Sigmoid colon (tissue), 4 donors: Measurements from ENCODE around the gene FJX1.

ENCODE experiments used
- POLR2A ChIP-seq, 2 donors: fragments of 450-650 bp; IDR thresholded peaks; one replicate each; pipeline ENCODE4 v1.6.1; 2016; ENCODE audit warnings: antibody characterized with exemption in 2 of 2, mild to moderate bottlenecking in 2 of 2, moderate library complexity in 2 of 2
- POLR2AphosphoS5 ChIP-seq, 4 donors: sonication (generic); formaldehyde crosslinking; IDR thresholded peaks; one replicate each; pipeline ENCODE4 v1.6.1; 2017; ENCODE audit warnings: antibody characterized with exemption in 4 of 4
- TF ChIP-seq, protein P1 (sequence below), 4 experiments: fragments of 450-650 bp in 3 of 4; fragments of 200-600 bp in 1 of 4; IDR thresholded peaks; one replicate each; pipeline ENCODE4 v1.5.1; 2016 to 2019; ENCODE audit warnings: antibody characterized with exemption in 4 of 4, mild to moderate bottlenecking in 3 of 4, moderate library complexity in 2 of 4

DNA sequence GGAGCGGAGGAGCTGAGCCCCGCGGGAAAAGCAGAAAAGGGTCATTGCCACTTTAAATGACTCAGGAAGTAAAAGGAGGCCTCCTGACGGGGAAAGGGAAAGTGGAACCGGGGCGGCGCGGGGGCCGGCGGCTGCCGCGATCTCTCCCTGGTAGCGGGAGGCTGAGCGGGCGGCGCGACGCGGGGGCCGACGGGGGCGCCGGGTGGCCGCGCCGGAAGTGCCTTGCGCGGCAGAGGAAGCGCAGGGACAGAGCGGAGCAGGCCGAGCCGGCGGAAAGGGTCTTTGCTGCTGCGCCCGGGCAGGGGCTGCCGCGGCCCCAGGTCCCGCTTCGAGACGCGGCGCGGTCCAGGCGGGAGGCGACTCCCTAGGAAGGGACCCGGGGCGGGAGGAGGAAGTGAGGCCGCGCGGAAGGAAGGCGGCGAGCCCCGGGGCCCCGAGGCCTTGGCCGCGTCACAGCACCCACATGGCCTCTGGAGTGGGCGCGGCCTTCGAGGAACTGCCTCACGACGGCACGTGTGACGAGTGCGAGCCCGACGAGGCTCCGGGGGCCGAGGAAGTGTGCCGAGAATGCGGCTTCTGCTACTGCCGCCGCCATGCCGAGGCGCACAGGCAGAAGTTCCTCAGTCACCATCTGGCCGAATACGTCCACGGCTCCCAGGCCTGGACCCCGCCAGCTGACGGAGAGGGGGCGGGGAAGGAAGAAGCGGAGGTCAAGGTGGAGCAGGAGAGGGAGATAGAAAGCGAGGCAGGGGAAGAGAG lies 44.6 kb downstream of the FJX1 start, which contains the start of gene TRIM44:
- TF ChIP-seq, protein P1, sequence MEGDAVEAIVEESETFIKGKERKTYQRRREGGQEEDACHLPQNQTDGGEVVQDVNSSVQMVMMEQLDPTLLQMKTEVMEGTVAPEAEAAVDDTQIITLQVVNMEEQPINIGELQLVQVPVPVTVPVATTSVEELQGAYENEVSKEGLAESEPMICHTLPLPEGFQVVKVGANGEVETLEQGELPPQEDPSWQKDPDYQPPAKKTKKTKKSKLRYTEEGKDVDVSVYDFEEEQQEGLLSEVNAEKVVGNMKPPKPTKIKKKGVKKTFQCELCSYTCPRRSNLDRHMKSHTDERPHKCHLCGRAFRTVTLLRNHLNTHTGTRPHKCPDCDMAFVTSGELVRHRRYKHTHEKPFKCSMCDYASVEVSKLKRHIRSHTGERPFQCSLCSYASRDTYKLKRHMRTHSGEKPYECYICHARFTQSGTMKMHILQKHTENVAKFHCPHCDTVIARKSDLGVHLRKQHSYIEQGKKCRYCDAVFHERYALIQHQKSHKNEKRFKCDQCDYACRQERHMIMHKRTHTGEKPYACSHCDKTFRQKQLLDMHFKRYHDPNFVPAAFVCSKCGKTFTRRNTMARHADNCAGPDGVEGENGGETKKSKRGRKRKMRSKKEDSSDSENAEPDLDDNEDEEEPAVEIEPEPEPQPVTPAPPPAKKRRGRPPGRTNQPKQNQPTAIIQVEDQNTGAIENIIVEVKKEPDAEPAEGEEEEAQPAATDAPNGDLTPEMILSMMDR (IDR thresholded peaks at IDR 0.05), result no peak
- TF ChIP-seq POLR2A (IDR thresholded peaks at IDR 0.05) (no peak), POLR2AphosphoS5 (IDR thresholded peaks at IDR 0.05) (peak; percentile 51 to 76 (median 58))
